Loucy (cell line): Measurements from ENCODE around the gene ANAPC4.

Experiments used
- H2AFZ ChIP-seq: fragments of 200-600 bp; sonication (generic); 2 replicates; pipeline ENCODE4 v1.6.0; 2016; ENCODE audit warnings: antibody characterized with exemption, mild to moderate bottlenecking, low read length, moderate library complexity
- H3F3A ChIP-seq: fragments of 200-600 bp; 2 replicates; pipeline ENCODE4 v1.6.0; 2016; ENCODE audit warnings: antibody characterized with exemption, low read depth, mild to moderate bottlenecking
- H3K27me3 ChIP-seq: fragments of 200-600 bp; sonication (generic); 2 replicates; pipeline ENCODE4 v1.6.1; 2014; ENCODE audit warnings: low read length, mild to moderate bottlenecking; ENCODE audit not compliant: insufficient read depth, poor library complexity, severe bottlenecking
- H3K36me3 ChIP-seq: fragments of 200-600 bp; sonication (generic); 2 replicates; pipeline ENCODE4 v1.6.1; 2016; ENCODE audit warnings: low read length; ENCODE audit not compliant: insufficient read depth
- H3K4me1 ChIP-seq: fragments of 200-600 bp; sonication (generic); 2 replicates; pipeline ENCODE4 v1.5.1; 2014; ENCODE audit warnings: low read length, mild to moderate bottlenecking; ENCODE audit not compliant: insufficient read depth, poor library complexity, severe bottlenecking
- H3K4me2 ChIP-seq: fragments of 200-600 bp; sonication (generic); 2 replicates; pipeline ENCODE4 v1.6.0; 2014; ENCODE audit warnings: antibody characterized with exemption, low read length, low read depth, mild to moderate bottlenecking; ENCODE audit not compliant: poor library complexity, severe bottlenecking
- H3K4me3 ChIP-seq: fragments of 200-600 bp; sonication (generic); 2 replicates; pipeline ENCODE4 v1.5.1; 2014; ENCODE audit warnings: low read length, mild to moderate bottlenecking, mixed read lengths; ENCODE audit not compliant: poor library complexity, severe bottlenecking
- H3K79me2 ChIP-seq: fragments of 200-600 bp; sonication (generic); 2 replicates; pipeline ENCODE4 v1.6.1; 2014; ENCODE audit warnings: low read length; ENCODE audit not compliant: insufficient read depth
- H3K9ac ChIP-seq: fragments of 200-600 bp; sonication (generic); 2 replicates; pipeline ENCODE4 v1.6.0; 2014; ENCODE audit warnings: mild to moderate bottlenecking, low read depth, low read length, moderate library complexity; ENCODE audit not compliant: poor library complexity, severe bottlenecking
- H3K9me2 ChIP-seq: fragments of 200-600 bp; sonication (generic); replicated peaks from 2 replicates; pipeline ENCODE4 v1.6.1; 2016; ENCODE audit warnings: low read depth, low read length, mixed read lengths
- H3K9me3 ChIP-seq: fragments of 200-600 bp; sonication (generic); 2 replicates; pipeline ENCODE4 v1.6.1; 2014; ENCODE audit warnings: mild to moderate bottlenecking, antibody characterized with exemption, low read length, low read depth; ENCODE audit not compliant: insufficient read depth
- H4K20me1 ChIP-seq: fragments of 200-600 bp; sonication (generic); 2 replicates; pipeline ENCODE4 v1.6.0; 2014; ENCODE audit warnings: antibody characterized with exemption, low read length, mild to moderate bottlenecking; ENCODE audit not compliant: insufficient read depth, poor library complexity, severe bottlenecking
- CTCF ChIP-seq: fragments of 200-600 bp; sonication (generic); conservative IDR thresholded peaks from 2 replicates; pipeline ENCODE4 v1.5.1; 2014; ENCODE audit warnings: mild to moderate bottlenecking, antibody characterized with exemption, low read length
- EZH2phosphoT487 ChIP-seq: fragments of 200-600 bp; IDR thresholded peaks from 2 replicates; pipeline ENCODE4 v1.6.1; 2018; ENCODE audit warnings: antibody characterized with exemption, mild to moderate bottlenecking, moderate library complexity, borderline replicate concordance

ANAPC4 gene

GRCh38 chr4:25443851-25444250 is 66.8 kb downstream of the ANAPC4 start:
- Histone ChIP-seq H4K20me1 (no peaks in the 10 kb centered on the region), H3K4me1 (no peaks in the 10 kb centered on the region), H3K27me3 (no peaks in the 10 kb centered on the region), H3K9ac (no peak overlapping the region), H3K4me2 (no peak overlapping the region), H3K79me2 (no peaks in the 10 kb centered on the region), H3K4me3 (no peak overlapping the region), H3K9me3 (no peaks in the 10 kb centered on the region), H3F3A (no peaks in the 10 kb centered on the region), H2AFZ (no peak overlapping the region), H3K9me2 (no peaks in the 10 kb centered on the region), H3K36me3 (no peaks in the 10 kb centered on the region)
- TF ChIP-seq CTCF (no peak), EZH2phosphoT487 (no peak)

- H3K4me2 ChIP-seq: no peak overlapping the region
- no peaks in the 10 kb centered on the region for H3K27me3 ChIP-seq
- no peaks in the 10 kb centered on the region for H3K9me2 ChIP-seq
- no peak overlapping the region for H2AFZ ChIP-seq
- H3K36me3 ChIP-seq: no peaks in the 10 kb centered on the region
- no peaks in the 10 kb centered on the region for H4K20me1 ChIP-seq
- no peak for TF ChIP-seq EZH2phosphoT487
- no peak for TF ChIP-seq CTCF
- H3K4me1 ChIP-seq: no peaks in the 10 kb centered on the region
- no peaks in the 10 kb centered on the region for H3K9me3 ChIP-seq
- H3K4me3 ChIP-seq: no peak overlapping the region
- H3K9ac ChIP-seq: no peak overlapping the region
- H3F3A ChIP-seq: no peaks in the 10 kb centered on the region
- no peaks in the 10 kb centered on the region for H3K79me2 ChIP-seq
Measured at GRCh38 chr4:25446611-25447010, 69.5 kb downstream of the ANAPC4 start.

GRCh38 chr4:25448379-25449109 is 71.5 kb downstream of the ANAPC4 start:
- Histone ChIP-seq H3K27me3 (no peaks in the 10 kb centered on the region), H2AFZ (no peak overlapping the region), H3K4me2 (no peak overlapping the region), H3K36me3 (no peaks in the 10 kb centered on the region), H4K20me1 (no peaks in the 10 kb centered on the region), H3K4me3 (no peak overlapping the region), H3K9me3 (no peaks in the 10 kb centered on the region), H3K9me2 (no peaks in the 10 kb centered on the region), H3F3A (no peaks in the 10 kb centered on the region), H3K4me1 (no peaks in the 10 kb centered on the region), H3K9ac (no peak overlapping the region), H3K79me2 (no peaks in the 10 kb centered on the region)
- TF ChIP-seq CTCF (no peak), EZH2phosphoT487 (no peak)
